K562 (cell line): Measurements from ENCODE around the gene FBXO17. TPM values are rescaled to one million over a fixed set of nuclear protein-coding genes. Genes with fewer than 3 reads are reported as not detected.

Source experiments
- DDX20 ChIP-seq: fragments of 450-650 bp; IDR thresholded peaks from 2 replicates; pipeline ENCODE4 v1.6.1; 2016; ENCODE audit warnings: missing genetic modification characterization, low read depth, mild to moderate bottlenecking, missing compliant biosample characterization, moderate library complexity
- GABPB1 ChIP-seq: sonication (generic); formaldehyde crosslinking; IDR thresholded peaks from 2 replicates; pipeline ENCODE4 v1.8.0; 2022; ENCODE audit warnings: mild to moderate bottlenecking, missing genetic modification reagents
- GABPB2 ChIP-seq: fragments of 250-450 bp; sonication (Bioruptor Pico); conservative IDR thresholded peaks from 2 replicates; pipeline ENCODE4 v1.5.1; 2021; ENCODE audit warnings: mild to moderate bottlenecking
- HDAC2 ChIP-seq: fragments of 450-650 bp; IDR thresholded peaks from 2 replicates; pipeline ENCODE4 v1.6.1; 2016; ENCODE audit warnings: mild to moderate bottlenecking
- KLF6 ChIP-seq: fragments of 250-450 bp; sonication (Bioruptor Pico); IDR thresholded peaks from 2 replicates; pipeline ENCODE4 v1.4.0; 2020; ENCODE audit warnings: mild to moderate bottlenecking, moderate library complexity, borderline replicate concordance
- SIN3A ChIP-seq, 2 experiments: fragments of 150-350 bp in 1 of 2; IDR thresholded peaks; 2 replicates each; pipeline ENCODE4 v1.6.1; 2011 to 2016; ENCODE audit warnings: borderline replicate concordance in 2 of 2, low read depth in 2 of 2, low read length in 2 of 2, mild to moderate bottlenecking in 2 of 2, moderate library complexity in 2 of 2; ENCODE audit not compliant: control insufficient read depth in 1 of 2
- SP2 ChIP-seq: IDR thresholded peaks from 2 replicates; pipeline ENCODE4 v1.6.1; 2011; ENCODE audit warnings: mild to moderate bottlenecking, low read depth, low read length, moderate library complexity; ENCODE audit not compliant: poor library complexity, severe bottlenecking; ENCODE audit errors: extremely low read depth
- ZNF79 ChIP-seq: fragments of 250-450 bp; sonication (Bioruptor Pico); IDR thresholded peaks from 2 replicates; pipeline ENCODE4 v1.4.0; 2020; ENCODE audit warnings: low read depth, mild to moderate bottlenecking, moderate library complexity
- polyA plus RNA-seq, 8 experiments: library from polyadenylated mRNA; depleted of rRNA in 4 of 8; stranded (reverse) in 5 of 8; unstranded in 3 of 8; fragments of >200 nt; fragmentation: Nextera tagmentation in 2 of 8; fragmentation: Illumina TruSeq in 1 of 8; extraction: Ambion mirVana in 2 of 8; extraction: Trizol in 1 of 8; gene quantifications; 2 replicates each; pipeline versions ENCODE4 v1.2.1 to v1.2.3, GENCODE V29; 2011 to 2014; ENCODE audit warnings: inconsistent platforms in 1 of 8, missing spikeins in 1 of 8
- total RNA-seq, 7 experiments: library from RNA; depleted of rRNA in 6 of 7; stranded (reverse); fragments of >200 nt in 6 of 7; fragmentation: Illumina TruSeq in 2 of 7; extraction: Trizol in 2 of 7; gene quantifications; 2 replicates each; pipeline versions ENCODE4 v1.2.1 to v1.2.3, GENCODE V29; 2011 to 2021; ENCODE audit warnings: low replicate concordance in 1 of 7
- TF ChIP-seq, protein P1 (sequence below): IDR thresholded peaks from 2 replicates; pipeline ENCODE4 v1.6.1; 2011; ENCODE audit not compliant: insufficient read length; ENCODE audit errors: extremely low read depth
- TF ChIP-seq, protein P2 (sequence below), 2 experiments: IDR thresholded peaks in 1 of 2; conservative IDR thresholded peaks in 1 of 2; 2 replicates each; pipeline ENCODE4 v1.6.1; 2016; ENCODE audit warnings: low read depth in 2 of 2, mild to moderate bottlenecking in 1 of 2, missing compliant biosample characterization in 1 of 2, missing genetic modification characterization in 1 of 2, moderate library complexity in 1 of 2
- TF ChIP-seq, protein P3 (sequence below): fragments of 450-650 bp; IDR thresholded peaks from 2 replicates; pipeline ENCODE4 v1.6.1; 2018; ENCODE audit not compliant: partially characterized antibody
- TF ChIP-seq, protein P4 (sequence below): fragments of 450-650 bp; formaldehyde crosslinking; IDR thresholded peaks from 2 replicates; pipeline ENCODE4 v1.4.0; 2020; ENCODE audit warnings: mild to moderate bottlenecking, moderate library complexity
- TF ChIP-seq, protein P5 (sequence below): fragments of 450-650 bp; IDR thresholded peaks from 2 replicates; pipeline ENCODE4 v1.6.1; 2016; ENCODE audit warnings: missing biosample characterization, missing genetic modification characterization
- TF ChIP-seq, protein P6 (sequence below), 2 experiments: IDR thresholded peaks; 2 replicates each; pipeline ENCODE4 v1.6.1; 2011; ENCODE audit warnings: borderline replicate concordance in 1 of 2, control low read depth in 1 of 2, low read depth in 1 of 2, low read length in 1 of 2, mild to moderate bottlenecking in 1 of 2, mixed read lengths in 1 of 2, moderate library complexity in 1 of 2; ENCODE audit not compliant: insufficient read depth in 1 of 2, insufficient read length in 1 of 2, poor library complexity in 1 of 2, severe bottlenecking in 1 of 2; ENCODE audit errors: extremely low read depth in 1 of 2

FBXO17 gene
- total and polyA plus RNA-seq, 9 of the 15 experiments (the other 6 are each of a cell fraction or from before 2014, with no cell fraction given): 4.1 to 27.1 (median 19.0) TPM

DNA sequence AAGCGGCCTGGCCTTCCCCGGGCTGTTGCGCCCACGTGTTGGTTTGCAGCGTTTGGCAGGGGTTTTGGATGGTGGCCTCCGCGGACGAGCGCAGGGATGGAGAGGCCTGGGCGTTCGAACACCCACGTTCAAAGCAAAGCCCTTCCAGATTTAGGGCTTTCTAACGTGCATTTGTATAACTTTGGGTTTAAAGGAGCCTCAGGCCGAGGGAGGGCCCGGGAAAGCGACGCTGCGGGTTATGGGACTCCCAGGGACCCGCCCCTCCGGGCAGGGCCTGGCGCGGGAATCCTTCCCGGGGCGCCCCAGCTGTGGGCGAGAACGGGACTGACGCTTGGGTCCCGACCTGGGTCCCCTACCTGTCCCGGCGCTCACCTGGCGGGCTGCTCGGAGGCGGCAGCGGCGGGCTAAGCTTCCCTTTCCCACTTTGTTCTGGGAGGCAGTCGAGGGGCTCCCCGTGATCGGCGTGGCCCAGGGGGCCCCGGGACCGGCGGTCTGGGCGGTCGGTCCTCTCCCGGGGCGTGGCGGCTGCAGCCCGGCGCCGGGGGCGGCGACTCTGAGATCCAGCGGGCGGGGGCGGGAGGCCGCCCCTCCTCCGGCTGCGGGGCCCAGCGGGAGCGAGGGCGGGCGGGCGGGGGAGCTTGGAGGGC, at the start of gene FBXO17 (continued):
- TF ChIP-seq SIN3A (IDR thresholded peaks at IDR 0.05; ENCODE audit: borderline replicate concordance in 2 of 2, control insufficient read depth in 1 of 2, low read depth in 2 of 2, low read length in 2 of 2) (peak; percentile 66 to 90; a peak in 3 of 4 replicates), GABPB2 (CRISPR knock-in tag) (no peak), DDX20 (tag) (no peak), ZNF79 (CRISPR knock-in tag) (no peak), HDAC2 (peak; percentile 64; the same call in 1 of the 2 replicates), KLF6 (CRISPR knock-in tag) (no peak), GABPB1 (CRISPR knock-in tag) (no peak), SP2 (no peak)
- TF ChIP-seq, protein P1, sequence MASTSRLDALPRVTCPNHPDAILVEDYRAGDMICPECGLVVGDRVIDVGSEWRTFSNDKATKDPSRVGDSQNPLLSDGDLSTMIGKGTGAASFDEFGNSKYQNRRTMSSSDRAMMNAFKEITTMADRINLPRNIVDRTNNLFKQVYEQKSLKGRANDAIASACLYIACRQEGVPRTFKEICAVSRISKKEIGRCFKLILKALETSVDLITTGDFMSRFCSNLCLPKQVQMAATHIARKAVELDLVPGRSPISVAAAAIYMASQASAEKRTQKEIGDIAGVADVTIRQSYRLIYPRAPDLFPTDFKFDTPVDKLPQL: no peak
- TF ChIP-seq, protein P2, sequence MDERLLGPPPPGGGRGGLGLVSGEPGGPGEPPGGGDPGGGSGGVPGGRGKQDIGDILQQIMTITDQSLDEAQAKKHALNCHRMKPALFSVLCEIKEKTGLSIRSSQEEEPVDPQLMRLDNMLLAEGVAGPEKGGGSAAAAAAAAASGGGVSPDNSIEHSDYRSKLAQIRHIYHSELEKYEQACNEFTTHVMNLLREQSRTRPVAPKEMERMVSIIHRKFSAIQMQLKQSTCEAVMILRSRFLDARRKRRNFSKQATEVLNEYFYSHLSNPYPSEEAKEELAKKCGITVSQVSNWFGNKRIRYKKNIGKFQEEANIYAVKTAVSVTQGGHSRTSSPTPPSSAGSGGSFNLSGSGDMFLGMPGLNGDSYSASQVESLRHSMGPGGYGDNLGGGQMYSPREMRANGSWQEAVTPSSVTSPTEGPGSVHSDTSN (CRISPR knock-in tag; IDR thresholded peaks at IDR 0.05; ENCODE audit: low read depth): no peak
- TF ChIP-seq, protein P2 (tag; conservative IDR thresholded peaks at IDR 0.05; ENCODE audit: low read depth): no peak
- TF ChIP-seq, protein P3, sequence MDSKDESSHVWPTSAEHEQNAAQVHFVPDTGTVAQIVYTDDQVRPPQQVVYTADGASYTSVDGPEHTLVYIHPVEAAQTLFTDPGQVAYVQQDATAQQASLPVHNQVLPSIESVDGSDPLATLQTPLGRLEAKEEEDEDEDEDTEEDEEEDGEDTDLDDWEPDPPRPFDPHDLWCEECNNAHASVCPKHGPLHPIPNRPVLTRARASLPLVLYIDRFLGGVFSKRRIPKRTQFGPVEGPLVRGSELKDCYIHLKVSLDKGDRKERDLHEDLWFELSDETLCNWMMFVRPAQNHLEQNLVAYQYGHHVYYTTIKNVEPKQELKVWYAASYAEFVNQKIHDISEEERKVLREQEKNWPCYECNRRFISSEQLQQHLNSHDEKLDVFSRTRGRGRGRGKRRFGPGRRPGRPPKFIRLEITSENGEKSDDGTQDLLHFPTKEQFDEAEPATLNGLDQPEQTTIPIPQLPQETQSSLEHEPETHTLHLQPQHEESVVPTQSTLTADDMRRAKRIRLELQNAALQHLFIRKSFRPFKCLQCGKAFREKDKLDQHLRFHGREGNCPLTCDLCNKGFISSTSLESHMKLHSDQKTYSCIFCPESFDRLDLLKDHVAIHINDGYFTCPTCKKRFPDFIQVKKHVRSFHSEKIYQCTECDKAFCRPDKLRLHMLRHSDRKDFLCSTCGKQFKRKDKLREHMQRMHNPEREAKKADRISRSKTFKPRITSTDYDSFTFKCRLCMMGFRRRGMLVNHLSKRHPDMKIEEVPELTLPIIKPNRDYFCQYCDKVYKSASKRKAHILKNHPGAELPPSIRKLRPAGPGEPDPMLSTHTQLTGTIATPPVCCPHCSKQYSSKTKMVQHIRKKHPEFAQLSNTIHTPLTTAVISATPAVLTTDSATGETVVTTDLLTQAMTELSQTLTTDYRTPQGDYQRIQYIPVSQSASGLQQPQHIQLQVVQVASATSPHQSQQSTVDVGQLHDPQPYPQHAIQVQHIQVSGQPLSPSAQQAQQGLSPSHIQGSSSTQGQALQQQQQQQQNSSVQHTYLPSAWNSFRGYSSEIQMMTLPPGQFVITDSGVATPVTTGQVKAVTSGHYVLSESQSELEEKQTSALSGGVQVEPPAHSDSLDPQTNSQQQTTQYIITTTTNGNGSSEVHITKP: no peak
- TF ChIP-seq, protein P4, sequence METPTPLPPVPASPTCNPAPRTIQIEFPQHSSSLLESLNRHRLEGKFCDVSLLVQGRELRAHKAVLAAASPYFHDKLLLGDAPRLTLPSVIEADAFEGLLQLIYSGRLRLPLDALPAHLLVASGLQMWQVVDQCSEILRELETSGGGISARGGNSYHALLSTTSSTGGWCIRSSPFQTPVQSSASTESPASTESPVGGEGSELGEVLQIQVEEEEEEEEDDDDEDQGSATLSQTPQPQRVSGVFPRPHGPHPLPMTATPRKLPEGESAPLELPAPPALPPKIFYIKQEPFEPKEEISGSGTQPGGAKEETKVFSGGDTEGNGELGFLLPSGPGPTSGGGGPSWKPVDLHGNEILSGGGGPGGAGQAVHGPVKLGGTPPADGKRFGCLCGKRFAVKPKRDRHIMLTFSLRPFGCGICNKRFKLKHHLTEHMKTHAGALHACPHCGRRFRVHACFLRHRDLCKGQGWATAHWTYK (CRISPR knock-in tag): no peak
- TF ChIP-seq, protein P5, sequence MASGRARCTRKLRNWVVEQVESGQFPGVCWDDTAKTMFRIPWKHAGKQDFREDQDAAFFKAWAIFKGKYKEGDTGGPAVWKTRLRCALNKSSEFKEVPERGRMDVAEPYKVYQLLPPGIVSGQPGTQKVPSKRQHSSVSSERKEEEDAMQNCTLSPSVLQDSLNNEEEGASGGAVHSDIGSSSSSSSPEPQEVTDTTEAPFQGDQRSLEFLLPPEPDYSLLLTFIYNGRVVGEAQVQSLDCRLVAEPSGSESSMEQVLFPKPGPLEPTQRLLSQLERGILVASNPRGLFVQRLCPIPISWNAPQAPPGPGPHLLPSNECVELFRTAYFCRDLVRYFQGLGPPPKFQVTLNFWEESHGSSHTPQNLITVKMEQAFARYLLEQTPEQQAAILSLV: no peak
- TF ChIP-seq, protein P6, sequence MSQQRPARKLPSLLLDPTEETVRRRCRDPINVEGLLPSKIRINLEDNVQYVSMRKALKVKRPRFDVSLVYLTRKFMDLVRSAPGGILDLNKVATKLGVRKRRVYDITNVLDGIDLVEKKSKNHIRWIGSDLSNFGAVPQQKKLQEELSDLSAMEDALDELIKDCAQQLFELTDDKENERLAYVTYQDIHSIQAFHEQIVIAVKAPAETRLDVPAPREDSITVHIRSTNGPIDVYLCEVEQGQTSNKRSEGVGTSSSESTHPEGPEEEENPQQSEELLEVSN (IDR thresholded peaks at IDR 0.05; ENCODE audit: borderline replicate concordance in 1 of 2, extremely low read depth in 1 of 2, insufficient read depth in 1 of 2, insufficient read length in 1 of 2, low read depth in 1 of 2, low read length in 1 of 2, poor library complexity in 1 of 2, severe bottlenecking in 1 of 2): peak; percentile 72 to 77
